ENCODE measurements around the gene CDKN2B-AS1.

CDKN2B-AS1 gene

DNA sequence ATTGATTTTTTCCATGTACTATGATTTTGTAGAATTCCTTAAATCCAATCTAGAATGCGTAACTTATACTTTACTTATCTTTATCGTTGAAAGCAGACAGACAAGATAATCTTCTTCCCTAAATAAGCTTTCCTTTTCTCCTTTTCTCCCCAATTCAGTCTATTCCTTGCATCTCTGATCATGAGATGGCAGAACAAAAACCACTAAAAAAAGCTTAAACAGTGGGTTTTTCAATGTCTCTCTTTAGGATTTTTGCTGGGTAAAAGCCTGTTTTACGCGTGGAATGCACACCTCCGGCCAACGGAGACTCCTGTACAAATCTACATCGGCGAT, 13.8 kb downstream of the CDKN2B-AS1 start:
- DNase-seq, result peak; percentile 59

DNA sequence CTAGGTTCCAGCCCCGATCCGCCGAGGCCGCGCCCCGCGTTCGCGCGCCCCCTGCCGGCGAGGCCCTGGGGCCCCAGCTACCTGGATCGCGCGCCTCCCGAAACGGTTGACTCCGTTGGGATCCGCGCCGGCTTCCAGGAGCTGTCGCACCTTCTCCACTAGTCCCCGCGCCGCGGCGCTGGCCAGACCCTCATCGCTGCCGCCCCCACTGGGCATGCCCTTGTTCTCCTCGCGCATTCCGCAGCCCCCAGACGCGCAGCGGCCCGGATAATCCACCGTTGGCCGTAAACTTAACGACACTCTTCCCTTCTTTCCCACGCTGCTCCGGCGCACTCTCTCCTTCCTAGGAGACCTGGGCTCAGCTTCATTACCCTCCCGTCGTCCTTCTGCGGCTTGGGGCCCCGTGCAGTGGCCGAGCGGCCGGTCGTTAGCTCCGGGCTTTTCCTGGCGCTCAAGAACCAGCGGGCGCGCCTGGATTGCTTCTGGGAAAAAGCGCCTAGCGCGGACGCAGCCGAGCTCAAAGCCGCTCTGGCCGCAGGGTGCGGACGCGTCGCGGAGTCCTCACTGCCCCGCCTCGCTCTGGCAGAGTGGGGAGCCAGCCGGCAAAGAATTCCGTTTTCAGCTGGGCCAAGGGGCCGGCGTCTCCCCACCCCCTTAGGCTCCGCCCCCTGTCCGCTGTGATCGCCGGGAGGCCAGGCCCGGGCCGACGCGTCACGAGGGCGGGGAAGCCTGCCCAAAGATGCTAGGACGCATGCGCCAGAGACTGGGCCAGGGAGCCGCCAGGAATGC, 14.3 kb downstream of the CDKN2B-AS1 start, which contains the start of gene CDKN2B:
TSS of gene CDKN2B (minus strand) at position 589 of the 789 bp plus-strand sequence. CDS start at position 237, 352 bp downstream.
- DNase-seq, result peak; percentile 92

DNA sequence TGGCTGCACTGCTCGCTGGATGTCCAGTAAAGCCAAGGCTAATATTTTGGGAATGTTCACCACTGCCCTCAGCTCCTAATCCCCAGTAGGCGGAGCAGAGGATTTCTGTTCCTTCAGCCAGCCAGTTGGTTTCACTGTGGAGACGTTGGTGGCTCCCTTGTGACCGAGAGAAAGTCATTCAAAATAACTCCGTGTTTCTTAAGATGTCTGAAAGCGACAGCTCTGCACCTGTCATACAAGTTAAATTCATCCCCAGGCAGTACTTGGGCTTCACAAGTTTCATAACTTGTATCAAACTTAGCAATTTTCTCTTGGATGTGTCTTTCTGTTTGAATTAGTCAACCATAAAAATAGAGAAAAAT, 14.9 kb downstream of the CDKN2B-AS1 start:
- DNase-seq, result no peak

DNA sequence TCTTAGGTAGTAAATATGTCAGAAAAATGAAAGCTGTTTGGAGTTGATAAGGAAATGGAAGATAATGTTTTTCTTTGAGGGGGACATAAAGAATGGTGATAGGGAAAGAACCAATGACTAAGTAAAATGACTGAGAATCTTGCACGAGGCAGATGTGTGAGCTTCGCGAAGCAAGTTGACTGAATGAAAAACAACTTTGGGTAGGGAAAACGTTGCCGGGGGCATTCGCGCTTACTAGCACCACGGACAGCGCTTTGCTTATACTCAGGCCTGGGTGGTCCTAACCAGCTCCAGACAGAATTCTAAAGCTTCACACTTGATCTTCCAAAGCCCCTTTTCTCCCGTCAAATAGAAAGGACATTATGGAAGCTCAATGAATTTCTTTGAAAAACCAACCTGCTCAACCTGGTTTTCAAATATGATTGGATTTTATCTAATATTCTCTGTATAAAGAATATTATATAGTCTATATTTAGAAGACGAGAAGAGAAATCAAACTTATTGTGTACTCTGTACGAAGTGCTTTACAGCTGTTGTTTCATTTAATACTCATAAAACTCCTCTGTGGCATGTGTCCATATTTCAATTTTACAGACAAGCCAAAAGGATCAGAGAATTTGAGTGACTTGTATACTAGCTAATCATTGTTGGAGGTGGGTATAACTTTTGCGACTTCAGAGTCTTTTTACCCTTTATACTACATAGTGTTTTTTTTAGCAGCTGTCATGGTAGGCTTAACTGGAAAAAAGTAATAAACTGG, 16.5 kb downstream of the CDKN2B-AS1 start:
- DNase-seq, result no peak

DNA sequence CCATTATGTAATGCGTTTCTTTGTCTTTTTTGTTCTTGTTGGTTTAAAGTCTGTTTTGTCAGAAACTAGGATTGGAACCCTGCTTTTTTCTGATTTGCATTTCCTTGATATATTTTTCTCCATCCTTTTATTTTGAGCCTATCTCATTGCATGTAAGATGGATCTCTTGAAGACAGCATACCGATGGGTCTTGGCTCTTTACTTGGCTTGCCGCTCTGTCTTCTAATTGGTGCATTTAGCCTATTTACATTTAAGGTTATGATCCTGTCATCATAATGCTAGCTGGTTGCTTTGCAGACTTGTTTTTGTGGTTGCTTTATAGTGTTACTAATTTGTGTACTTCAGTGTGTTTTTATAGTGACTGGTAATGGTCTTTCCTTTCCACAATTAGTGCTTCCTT, 27.8 kb downstream of the CDKN2B-AS1 start:
- no peak for DNase-seq

DNA sequence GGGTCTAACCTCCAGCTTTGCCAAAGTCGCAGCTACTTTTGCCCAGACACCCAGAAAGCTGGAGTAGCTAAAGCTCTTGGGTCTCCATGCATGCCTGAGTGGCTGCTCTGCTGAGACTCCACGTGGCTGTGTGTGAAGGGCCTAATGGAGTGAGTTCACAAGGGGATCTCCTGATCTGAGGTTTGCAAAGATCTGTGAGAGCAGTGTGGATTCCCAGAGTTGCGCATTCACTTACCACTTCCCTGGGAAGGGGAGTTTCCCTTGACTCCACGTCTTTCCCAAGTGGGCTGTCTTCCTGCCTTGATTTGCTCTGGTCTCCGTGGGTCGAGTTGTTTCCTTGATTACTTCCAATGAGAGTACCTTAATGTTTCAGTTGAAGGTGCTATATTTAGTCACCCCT, 32.1 kb downstream of the CDKN2B-AS1 start:
- no peak for DNase-seq

DNA sequence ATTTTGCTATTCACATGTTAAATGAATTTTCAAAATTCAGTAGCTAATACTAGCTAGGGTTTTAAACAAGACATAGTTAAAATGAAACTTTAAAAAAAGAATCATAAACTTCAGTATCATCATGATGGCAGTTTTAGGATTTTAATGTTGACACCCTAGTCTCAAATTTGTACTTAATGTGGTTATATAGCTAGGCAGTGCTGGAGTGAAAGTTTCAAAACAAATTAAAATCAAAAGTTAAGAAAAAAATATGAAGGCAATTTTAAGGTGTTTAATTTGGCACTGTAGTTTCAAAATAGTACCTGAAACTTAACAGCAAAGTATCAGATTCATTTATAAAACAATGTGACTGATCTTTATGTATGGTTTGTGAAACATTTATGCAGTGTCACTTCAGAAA, 33.8 kb downstream of the CDKN2B-AS1 start:
- no peak for DNase-seq

DNA sequence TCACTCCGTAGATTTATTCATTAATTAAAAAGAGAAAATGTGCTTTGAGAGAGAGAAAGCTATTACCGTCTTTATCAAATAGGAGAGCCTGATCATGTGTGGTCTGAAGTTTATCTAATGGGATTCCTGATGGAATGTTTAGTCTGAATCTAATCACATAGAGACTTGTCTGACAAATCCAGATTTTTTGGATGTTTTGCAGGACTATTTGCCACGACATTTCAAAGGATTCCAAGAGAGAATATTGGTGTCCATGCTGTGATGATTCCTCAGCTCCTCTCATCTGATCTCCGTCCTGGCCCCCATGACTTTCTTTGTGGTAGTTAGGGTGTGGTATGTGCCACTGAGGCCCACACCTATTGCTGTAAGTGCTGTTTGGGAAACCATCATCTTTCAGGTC, 34.6 kb downstream of the CDKN2B-AS1 start:
- no peak for DNase-seq

DNA sequence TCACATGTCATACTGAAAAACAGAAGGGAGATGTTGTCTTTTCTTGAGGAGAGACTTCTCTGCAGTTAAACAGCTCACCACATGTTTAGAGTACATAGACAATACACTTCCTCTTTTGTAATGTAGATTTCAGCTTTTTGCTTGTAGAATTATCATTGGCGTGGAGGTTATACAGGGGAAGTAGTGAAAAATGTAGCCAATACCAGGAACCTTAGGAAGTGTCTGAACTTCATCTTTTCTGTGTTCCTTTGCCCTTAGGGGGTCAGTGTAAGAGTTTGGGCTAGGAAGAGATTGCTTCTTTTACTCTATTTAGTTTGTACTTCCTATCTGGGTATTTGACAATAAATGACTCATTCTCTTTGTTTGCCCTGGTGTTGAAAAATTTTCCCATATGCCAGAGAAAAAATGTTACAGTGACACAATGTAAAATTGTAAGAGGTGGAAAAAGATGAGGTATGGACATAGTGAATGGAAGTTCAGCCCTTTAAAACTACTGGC, 35.6 kb downstream of the CDKN2B-AS1 start:
- DNase-seq, result no peak

DNA sequence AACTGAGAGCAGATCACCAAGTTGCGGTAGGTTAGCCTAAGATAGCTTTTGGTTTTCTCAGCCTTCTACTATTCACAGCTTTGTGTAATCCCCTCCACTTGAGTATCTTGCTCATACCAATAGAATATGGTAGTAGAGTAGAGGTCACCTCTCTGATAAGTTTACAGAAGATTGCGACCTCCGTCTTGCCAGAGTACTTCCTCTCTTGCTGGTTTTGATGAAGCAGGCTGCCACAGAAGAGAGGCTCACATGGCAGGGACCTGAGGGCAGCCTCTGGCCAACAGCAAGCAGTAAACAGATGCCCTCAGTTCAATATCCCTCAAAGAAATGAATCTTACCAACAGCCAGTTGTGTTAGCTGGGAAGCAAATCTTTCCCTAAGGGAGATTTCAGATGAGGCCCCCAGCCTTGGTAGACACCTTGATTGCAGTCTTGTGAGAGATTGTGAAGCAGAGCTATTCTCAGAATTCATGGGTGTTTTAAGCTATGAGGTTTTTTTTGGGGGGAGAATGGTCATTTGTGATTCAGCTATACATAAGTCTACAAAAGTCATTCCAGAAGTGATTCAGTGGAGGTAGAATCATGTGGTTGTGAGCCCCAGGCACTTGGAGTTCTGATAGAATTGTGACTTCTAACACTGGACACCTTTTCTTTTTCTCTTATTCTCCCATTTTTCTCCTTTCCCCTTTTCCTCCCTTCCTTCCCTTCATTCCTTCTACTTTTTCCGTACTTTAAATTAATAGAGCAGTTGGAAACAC, 37.2 kb downstream of the CDKN2B-AS1 start:
- no peak for DNase-seq

DNA sequence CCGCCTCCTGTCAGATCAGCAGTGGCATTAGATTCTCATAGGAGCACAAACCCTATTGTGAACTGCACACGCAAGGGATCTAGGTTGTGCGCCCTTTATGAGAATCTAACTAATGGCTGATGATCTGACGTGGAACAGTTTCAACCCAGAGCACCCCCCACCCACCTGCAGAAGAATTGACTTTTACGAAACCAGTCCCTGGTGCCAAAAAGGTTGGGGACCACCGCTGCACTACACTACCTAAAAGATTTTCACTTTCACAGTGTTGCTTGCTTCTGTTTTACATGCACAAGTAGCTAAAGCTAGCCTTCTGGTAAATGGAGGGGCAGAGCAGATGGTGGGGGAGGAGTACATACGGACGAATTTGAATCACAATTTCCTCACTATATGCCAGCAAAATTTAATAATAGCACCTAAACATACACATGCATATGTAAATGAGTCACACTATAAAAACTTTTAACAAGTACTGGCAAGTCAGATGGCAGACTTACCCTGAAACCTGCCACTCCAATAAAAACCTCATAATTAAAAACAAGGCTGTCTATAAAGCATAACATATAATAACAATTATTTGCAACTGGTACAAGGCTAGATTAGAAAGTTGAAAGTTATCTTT, 38.5 kb downstream of the CDKN2B-AS1 start:
- no peak for DNase-seq

DNA sequence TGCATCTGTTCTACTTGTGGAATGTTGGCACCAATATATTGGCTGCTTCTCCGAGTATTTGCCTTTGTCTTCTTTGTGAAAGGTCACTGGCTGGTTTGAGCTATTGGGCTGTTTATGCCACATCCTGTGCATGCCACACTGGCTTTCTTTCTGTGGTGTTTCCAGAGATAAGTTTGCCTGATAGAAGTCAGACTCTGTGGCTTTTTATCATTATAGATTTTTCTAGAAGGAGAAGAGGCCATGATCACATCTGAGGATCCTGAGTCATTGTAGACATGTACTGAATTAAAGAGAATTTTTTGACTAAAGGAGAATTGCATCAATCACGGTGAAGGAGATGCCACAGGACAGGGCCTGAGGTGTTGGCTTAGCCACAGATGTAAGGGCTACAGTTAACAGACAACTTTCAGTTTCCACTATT, 41.0 kb downstream of the CDKN2B-AS1 start:
- no peak for DNase-seq

DNA sequence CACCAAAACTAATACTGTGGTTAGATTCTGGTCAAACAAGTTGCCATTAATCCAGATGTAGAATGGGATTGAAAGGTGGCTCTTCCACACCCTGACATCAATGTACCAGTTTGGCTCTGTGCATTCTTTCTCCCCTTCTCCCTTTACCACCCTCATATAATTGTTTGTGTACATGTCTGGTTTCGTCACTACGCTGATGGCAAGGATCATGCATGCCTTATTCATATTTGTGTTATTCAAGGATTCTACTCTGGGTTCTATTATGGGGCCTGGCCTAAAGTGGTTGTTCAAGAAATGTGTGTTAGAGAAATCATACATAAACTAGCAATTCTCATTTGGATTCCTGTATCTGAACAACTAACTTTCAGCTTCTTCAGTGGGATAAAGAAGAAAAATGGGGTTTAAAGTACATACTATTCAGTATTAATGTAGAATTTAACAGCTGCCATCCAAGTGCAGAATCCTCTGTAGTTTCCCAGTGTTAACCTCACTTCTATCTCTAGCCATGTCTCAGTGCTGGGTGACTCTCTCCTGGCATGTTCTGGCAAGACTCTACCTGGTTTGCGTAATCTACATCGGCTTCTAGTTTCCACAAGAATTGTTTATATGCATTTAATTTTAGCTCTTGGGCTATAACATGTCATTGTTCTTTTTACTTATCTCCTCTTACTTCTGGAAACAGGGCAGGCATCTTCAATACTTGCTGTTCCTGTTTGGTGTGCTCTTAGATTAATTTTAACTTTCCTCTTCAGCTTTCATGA, 42.5 kb downstream of the CDKN2B-AS1 start:
- no peak for DNase-seq

DNA sequence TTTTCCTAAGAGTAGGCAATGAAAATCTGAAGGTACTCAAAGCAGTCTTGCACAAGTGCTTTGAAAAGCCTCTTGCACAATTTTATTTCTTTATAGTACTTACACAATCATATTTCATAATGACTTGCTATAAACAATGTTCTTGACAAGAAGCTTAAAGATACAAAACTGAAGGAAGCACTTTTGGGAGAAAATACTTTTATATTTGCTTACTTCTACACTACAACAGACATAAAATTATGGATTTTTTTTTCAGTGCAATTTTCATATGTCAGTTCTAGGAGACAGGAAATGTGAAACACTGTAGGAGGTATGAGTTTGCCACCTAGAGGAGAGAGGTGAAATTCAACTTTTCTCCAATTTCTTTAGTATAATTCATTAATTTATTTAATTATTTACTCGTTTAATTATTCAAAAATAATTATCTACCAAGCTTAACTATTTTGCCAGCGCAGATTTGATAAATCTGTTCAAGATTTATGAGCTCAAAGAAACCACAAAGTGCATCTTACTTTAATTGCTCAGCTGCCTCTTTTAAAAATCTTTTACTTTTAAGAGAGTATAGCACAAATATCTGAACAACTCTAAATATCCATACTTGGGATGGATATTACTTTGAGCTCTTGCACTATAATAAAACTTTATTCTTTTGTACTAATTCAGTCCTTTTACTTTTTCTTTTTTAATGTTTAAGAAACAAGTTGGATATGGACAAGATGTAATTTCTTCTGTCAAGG, 43.5 kb downstream of the CDKN2B-AS1 start:
- peak; percentile 11 for DNase-seq

DNA sequence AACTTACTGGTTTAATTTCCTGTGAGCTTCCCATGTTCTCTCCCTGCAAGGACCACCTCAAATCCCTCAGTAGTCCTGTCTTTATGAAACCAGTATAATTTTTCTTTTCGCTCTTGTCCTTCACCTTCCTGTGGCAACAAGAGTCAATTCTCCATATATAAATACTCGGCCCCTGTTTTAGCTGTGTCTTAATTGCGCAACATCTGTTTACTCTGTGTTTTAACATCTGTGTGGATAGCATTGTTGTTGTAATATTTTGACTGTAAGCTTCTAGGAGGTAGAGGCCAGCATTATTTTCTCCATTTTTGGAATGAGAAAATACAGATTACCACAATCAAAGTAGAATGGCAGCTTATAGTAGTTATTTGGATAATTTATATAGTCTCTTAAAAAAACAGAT, 44.7 kb downstream of the CDKN2B-AS1 start:
- no peak for DNase-seq

DNA sequence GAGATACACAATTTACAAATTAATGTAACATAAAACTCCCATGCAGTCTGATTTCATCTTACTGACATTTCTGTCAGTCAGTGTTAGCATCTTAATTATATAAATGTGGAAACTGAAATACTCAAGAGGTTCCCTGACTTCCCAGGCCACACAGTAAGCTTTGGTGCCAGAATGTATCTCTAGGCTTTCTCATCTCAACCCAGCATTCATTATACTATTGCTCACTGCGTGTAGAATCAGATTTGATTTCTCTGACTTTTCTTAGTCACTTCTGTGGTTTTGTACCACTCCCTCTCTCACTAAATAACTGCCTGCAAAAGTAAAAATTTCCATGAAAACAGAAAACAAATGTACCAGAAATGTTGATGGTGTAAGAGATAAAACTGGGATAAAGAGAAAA, 46.2 kb downstream of the CDKN2B-AS1 start:
- DNase-seq, result no peak

DNA sequence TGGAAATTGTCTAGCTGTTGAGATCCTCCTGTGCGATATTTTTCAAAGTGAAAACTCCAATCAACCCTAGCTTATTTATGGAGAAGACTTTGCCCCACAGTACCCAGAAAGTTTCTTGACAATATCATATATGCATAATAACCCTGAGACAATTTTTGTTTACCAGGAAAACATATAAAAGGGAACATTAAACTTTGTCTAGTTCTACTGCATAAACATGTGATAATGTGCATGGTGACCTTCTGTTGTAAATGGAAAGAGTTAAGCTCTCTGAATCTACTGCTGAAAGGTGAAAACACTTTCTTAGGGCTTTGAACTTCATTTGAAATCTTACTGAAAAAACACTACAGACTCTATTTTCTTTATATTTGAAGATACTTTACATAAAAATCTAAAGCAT, 46.8 kb downstream of the CDKN2B-AS1 start:
- DNase-seq, result no peak

DNA sequence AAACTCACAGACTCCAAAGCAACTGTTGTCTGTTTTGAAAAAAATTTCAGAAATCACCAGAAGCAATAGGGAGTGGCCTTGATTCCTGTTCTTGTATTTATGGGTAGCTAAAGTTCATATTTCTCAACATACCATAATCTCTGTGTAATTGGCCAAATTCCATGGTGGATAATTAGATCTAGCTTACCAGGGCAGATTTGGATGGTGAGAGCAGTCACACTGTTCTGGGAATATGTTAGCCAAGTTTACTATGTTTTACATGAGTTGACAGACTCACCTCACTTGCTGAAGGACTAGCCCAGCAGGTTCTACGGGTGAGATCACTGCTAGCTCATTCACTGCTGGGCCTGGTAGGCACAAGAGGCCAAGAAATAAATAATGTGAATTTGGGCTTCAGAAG, 47.2 kb downstream of the CDKN2B-AS1 start:
- no peak for DNase-seq

DNA sequence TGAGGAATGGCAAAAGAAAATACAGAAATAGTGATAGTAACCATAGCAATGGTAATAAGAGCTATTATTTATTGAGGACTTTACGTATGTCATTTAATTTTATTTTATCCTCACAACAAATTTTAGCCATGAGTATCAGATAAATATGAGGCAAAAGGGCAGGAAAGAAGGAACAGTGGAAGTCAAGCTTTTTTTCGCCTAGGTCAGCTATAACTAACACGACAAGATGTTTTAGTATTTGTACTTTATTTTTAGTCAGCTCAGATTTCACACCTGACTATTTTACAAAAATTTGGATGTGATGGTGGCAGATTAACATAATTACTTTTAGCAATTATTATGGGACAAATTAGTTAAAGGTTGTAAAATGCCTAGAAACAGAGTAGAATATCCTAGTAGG, 49.3 kb downstream of the CDKN2B-AS1 start:
- DNase-seq, result no peak

DNA sequence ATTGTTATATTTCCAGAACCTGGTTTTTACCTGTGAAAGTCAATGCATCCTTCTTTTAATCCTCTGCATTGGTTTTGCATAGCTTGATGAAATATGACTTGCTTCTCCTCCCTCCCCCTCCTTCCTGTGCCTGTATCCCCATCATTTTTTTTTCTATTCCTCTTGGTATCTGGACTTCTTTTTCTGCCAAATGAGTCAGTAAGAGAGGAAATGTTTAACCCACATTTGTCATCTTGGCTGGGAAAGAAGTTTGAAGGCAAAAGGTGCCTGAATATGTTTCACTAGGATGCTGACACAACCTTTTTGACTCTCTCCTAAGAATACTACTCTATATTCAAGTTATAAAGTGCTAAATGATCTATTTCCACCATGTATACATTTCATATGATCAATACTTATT, 50.0 kb downstream of the CDKN2B-AS1 start:
- no peak for DNase-seq

DNA sequence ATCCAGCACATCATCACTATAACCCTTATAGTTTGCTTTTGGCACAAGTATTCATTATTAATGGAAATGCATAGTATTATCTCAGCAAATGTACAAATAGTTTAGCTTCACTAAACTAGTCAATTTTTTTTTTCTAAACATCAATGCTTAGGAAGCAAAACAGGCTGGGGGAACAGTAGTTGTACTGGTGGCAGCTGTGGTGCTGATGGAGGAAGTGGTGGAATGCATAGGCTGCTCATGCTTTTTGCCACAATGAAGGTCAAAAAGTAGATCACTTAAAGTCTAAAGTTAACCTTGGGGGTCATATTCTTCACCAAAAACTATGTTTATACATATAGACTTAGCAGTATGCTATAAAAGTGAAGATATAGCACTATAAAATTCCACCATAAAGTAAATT, 50.8 kb downstream of the CDKN2B-AS1 start:
- DNase-seq, result no peak

Measured in NCI-H2029 treated with DMSO at 0.1 percent for 48 hours (cell line).